ENCODE measurements around the gene NUDT7.

Gene NUDT7

GRCh38 chr16:77696149-77696548 lies 26.2 kb upstream of the NUDT7 start:
- DNase-seq: no peak
- Mint-ChIP-seq H3K4me1 (no peaks in the 10 kb centered on the region), H3K4me3 (no peak overlapping the region), H3K9me3 (peaks cover 0 to 1% of the 10 kb centered on the region in 2 donors), H3K27me3 (peaks cover 0 to 18% of the 10 kb centered on the region in 2 donors), H3K36me3 (no peaks in the 10 kb centered on the region), H3K27ac (no peak overlapping the region)
- ATAC-seq (replicated peaks): no peak

- ATAC-seq (replicated peaks) (no peak), DNase-seq (no peak)
- H3K4me3 Mint-ChIP-seq: no peak overlapping the region
- H3K9me3 Mint-ChIP-seq: peaks cover 0 to 1% of the 10 kb centered on the region in 2 donors
- no peaks in the 10 kb centered on the region for H3K4me1 Mint-ChIP-seq
- no peaks in the 10 kb centered on the region for H3K36me3 Mint-ChIP-seq
- no peak overlapping the region for H3K27ac Mint-ChIP-seq
- peaks cover 0 to 5% of the 10 kb centered on the region in 2 donors for H3K27me3 Mint-ChIP-seq
Observed at GRCh38 chr16:77700846-77701245, 21.5 kb upstream of the NUDT7 start.

- DNase-seq (no peak), ATAC-seq (replicated peaks) (no peak)
- peaks cover 0 to 7% of the 10 kb centered on the region in 2 donors for H3K27me3 Mint-ChIP-seq
- no peaks in the 10 kb centered on the region for H3K4me1 Mint-ChIP-seq
- no peak overlapping the region for H3K4me3 Mint-ChIP-seq
- H3K9me3 Mint-ChIP-seq: no peaks in the 10 kb centered on the region
- no peaks in the 10 kb centered on the region for H3K36me3 Mint-ChIP-seq
- no peak overlapping the region for H3K27ac Mint-ChIP-seq
Observed at GRCh38 chr16:77705351-77705750, 17.0 kb upstream of the NUDT7 start.

- ATAC-seq (replicated peaks) (no peak), DNase-seq (no peak)
- Mint-ChIP-seq H3K36me3 (no peaks in the 10 kb centered on the region), H3K9me3 (no peaks in the 10 kb centered on the region), H3K27me3 (peaks cover 0 to 7% of the 10 kb centered on the region in 2 donors), H3K4me3 (no peak overlapping the region), H3K27ac (no peak overlapping the region), H3K4me1 (no peaks in the 10 kb centered on the region)
Observed at GRCh38 chr16:77711179-77711578, 11.1 kb upstream of the NUDT7 start.

- Mint-ChIP-seq H3K36me3 (no peaks in the 10 kb centered on the region), H3K9me3 (no peaks in the 10 kb centered on the region), H3K27me3 (peaks cover 0 to 1% of the 10 kb centered on the region in 2 donors), H3K27ac (no peak overlapping the region), H3K4me3 (no peak overlapping the region), H3K4me1 (no peaks in the 10 kb centered on the region)
- ATAC-seq (replicated peaks) (no peak), DNase-seq (no peak)
Observed at GRCh38 chr16:77711775-77712174, 10.5 kb upstream of the NUDT7 start.

GRCh38 chr16:77715145-77715544 lies 7.2 kb upstream of the NUDT7 start:
- Mint-ChIP-seq H3K27ac (no peak overlapping the region), H3K36me3 (no peaks in the 10 kb centered on the region)
- no peak for DNase-seq

GRCh38 chr16:77721752-77722308 lies 484 bp upstream of the NUDT7 start:
- Mint-ChIP-seq H3K27ac (peak overlapping the region; percentile 93), H3K4me3 (peak overlapping the region; percentile 92 to 93), H3K4me1 (peaks cover 8% of the 10 kb centered on the region in 2 donors), H3K36me3 (peaks cover 4 to 9% of the 10 kb centered on the region in 2 donors), H3K9me3 (peaks cover 0 to 1% of the 10 kb centered on the region in 2 donors), H3K27me3 (no peaks in the 10 kb centered on the region)
- ATAC-seq (replicated peaks) (peak; percentile 43), DNase-seq (no peak)

More at GRCh38 chr16:77715145-77715544, 7.2 kb upstream of the NUDT7 start:
- ATAC-seq (replicated peaks): no peak
- Mint-ChIP-seq H3K4me1 (no peaks in the 10 kb centered on the region), H3K9me3 (no peaks in the 10 kb centered on the region), H3K27me3 (no peaks in the 10 kb centered on the region), H3K4me3 (no peak overlapping the region)

- Mint-ChIP-seq H3K4me3 (peak overlapping the region; percentile 92 to 93), H3K9me3 (peaks cover 0 to 1% of the 10 kb centered on the region in 2 donors), H3K27ac (peak overlapping the region; percentile 93), H3K4me1 (peaks cover 8% of the 10 kb centered on the region in 2 donors), H3K27me3 (no peaks in the 10 kb centered on the region), H3K36me3 (peaks cover 4 to 10% of the 10 kb centered on the region in 2 donors)
- DNase-seq (no peak), ATAC-seq (replicated peaks) (peak in 1 of 2 donors; percentile 1)
Observed at GRCh38 chr16:77723108-77723514, 797 bp downstream of the NUDT7 start.

GRCh38 chr16:77724174-77724573 lies 1.9 kb downstream of the NUDT7 start:
- peaks cover 8% of the 10 kb centered on the region in 2 donors for H3K4me1 Mint-ChIP-seq
- H3K36me3 Mint-ChIP-seq: peaks cover 4 to 10% of the 10 kb centered on the region in 2 donors
- H3K27me3 Mint-ChIP-seq: no peaks in the 10 kb centered on the region
- H3K4me3 Mint-ChIP-seq: peak overlapping the region in 1 of 2 donors; percentile 39
- no peak overlapping the region for H3K27ac Mint-ChIP-seq
- no peak for ATAC-seq (replicated peaks)
- peaks cover 0 to 1% of the 10 kb centered on the region in 2 donors for H3K9me3 Mint-ChIP-seq
- no peak for DNase-seq

GRCh38 chr16:77729951-77730350 lies 7.6 kb downstream of the NUDT7 start:
- ATAC-seq (replicated peaks) (no peak), DNase-seq (no peak)
- no peaks in the 10 kb centered on the region for H3K4me1 Mint-ChIP-seq
- no peaks in the 10 kb centered on the region for H3K27me3 Mint-ChIP-seq
- H3K9me3 Mint-ChIP-seq: peaks cover 9 to 10% of the 10 kb centered on the region in 2 donors
- peaks cover 16 to 23% of the 10 kb centered on the region in 2 donors for H3K36me3 Mint-ChIP-seq
- H3K27ac Mint-ChIP-seq: no peak overlapping the region
- H3K4me3 Mint-ChIP-seq: no peak overlapping the region

- H3K27me3 Mint-ChIP-seq: no peaks in the 10 kb centered on the region
- H3K4me3 Mint-ChIP-seq: no peak overlapping the region
- peaks cover 9 to 12% of the 10 kb centered on the region in 2 donors for H3K9me3 Mint-ChIP-seq
- ATAC-seq (replicated peaks) (no peak), DNase-seq (no peak)
- peaks cover 13 to 16% of the 10 kb centered on the region in 2 donors for H3K36me3 Mint-ChIP-seq
- H3K4me1 Mint-ChIP-seq: peaks cover 3 to 5% of the 10 kb centered on the region in 2 donors
- no peak overlapping the region for H3K27ac Mint-ChIP-seq
Observed at GRCh38 chr16:77732241-77732946, 10.1 kb downstream of the NUDT7 start.

GRCh38 chr16:77736879-77737278 lies 14.6 kb downstream of the NUDT7 start:
- Mint-ChIP-seq H3K4me1 (peaks cover 21 to 35% of the 10 kb centered on the region in 2 donors), H3K27me3 (no peaks in the 10 kb centered on the region), H3K9me3 (peaks cover 4 to 8% of the 10 kb centered on the region in 2 donors), H3K4me3 (no peak overlapping the region), H3K36me3 (peaks cover 5 to 8% of the 10 kb centered on the region in 2 donors), H3K27ac (no peak overlapping the region)
- DNase-seq (no peak), ATAC-seq (replicated peaks) (peak; percentile 74 to 90)

GRCh38 chr16:77738706-77739558 lies 16.6 kb downstream of the NUDT7 start:
- DNase-seq (no peak), ATAC-seq (replicated peaks) (no peak)
- Mint-ChIP-seq H3K9me3 (peaks cover 4 to 8% of the 10 kb centered on the region in 2 donors), H3K27ac (no peak overlapping the region), H3K4me1 (peaks cover 21 to 35% of the 10 kb centered on the region in 2 donors), H3K27me3 (no peaks in the 10 kb centered on the region), H3K36me3 (peaks cover 5 to 8% of the 10 kb centered on the region in 2 donors), H3K4me3 (no peak overlapping the region)

- no peak overlapping the region for H3K27ac Mint-ChIP-seq
Observed at GRCh38 chr16:77739559-77739892, 17.2 kb downstream of the NUDT7 start.

More at GRCh38 chr16:77739559-77739892, 17.2 kb downstream of the NUDT7 start:
- ATAC-seq (replicated peaks) (no peak), DNase-seq (no peak)
- H3K36me3 Mint-ChIP-seq: peaks cover 1 to 6% of the 10 kb centered on the region in 2 donors
- no peaks in the 10 kb centered on the region for H3K27me3 Mint-ChIP-seq
- H3K4me3 Mint-ChIP-seq: no peak overlapping the region
- H3K4me1 Mint-ChIP-seq: peaks cover 21 to 35% of the 10 kb centered on the region in 2 donors
- H3K9me3 Mint-ChIP-seq: peaks cover 3 to 5% of the 10 kb centered on the region in 2 donors

Data from stimulated activated naive B cell treated with anti-CD40 and anti-IgM and Interleukin-4, amounts not matched to agents 10 μg/mL and 1 μg/mL and 100 μg/mL, for 72 hours (primary cell).